Stimulated activated naive CD8-positive, alpha-beta T cell treated with anti-CD3 and anti-CD28 coated beads, Interleukin-15, Interleukin-2, amounts not matched to agents 100 U/mL and 50 U/mL, for 24 hours (primary cell): ENCODE measurements around the gene TMEM223.
A peak's percentile ranks its signal among the peaks of the same experiment; 100 is the strongest.
"Not testable (repeated sequence)": the region's sequence is repeated elsewhere in the genome, so short reads cannot be mapped to it uniquely, and the experiment has no call there.

Source experiments
- ATAC-seq: fragments of 150-1000 bp; cut with Tn5 transposase; one replicate; pipeline ENCODE4 v1.10.0; 2021
- DNase-seq: peaks from one replicate; pipeline ENCODE4 v3.0.0; 2021

Gene TMEM223

GRCh38 chr11:62799486-62799885, 7.7 kb upstream of the TMEM223 start:
- ATAC-seq: peak; percentile 6
- DNase-seq: no peak

- DNase-seq: no peak
- ATAC-seq: no peak
These were observed 4.5 kb upstream of the TMEM223 start for GRCh38 chr11:62796281-62796680.

DNA sequence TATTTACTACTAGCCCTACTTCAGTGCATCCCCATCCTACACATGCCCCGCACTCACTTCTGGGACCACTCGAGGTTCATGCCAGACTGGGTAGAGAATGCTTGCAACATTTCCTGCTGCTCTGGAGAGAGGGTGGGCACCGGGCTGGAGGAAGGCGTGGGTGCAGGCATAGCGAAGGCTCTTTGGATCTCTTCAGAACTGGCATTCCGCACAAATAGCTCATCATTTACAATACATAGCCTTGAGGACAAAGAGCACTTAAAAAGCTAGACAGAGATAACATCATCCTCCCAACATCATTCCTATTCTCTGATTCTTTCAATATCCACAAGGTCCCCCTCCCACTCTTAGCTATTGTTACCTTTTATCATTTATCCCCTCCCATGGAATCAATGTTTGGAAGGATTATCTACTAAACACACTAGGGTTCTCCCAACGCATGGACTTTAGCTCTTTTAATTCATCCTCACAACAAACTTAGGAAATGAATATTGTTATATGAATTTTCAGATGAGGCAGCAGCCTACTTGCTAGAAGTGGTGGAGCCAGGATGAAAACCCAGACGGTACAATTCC, 2.5 kb upstream of the TMEM223 start:
- DNase-seq: no peak
- no peak for ATAC-seq

GRCh38 chr11:62792202-62792575, 383 bp upstream of the TMEM223 start:
- DNase-seq: peak; percentile 27
- ATAC-seq: no peak

GRCh38 chr11:62789576-62789975, 2.2 kb downstream of the TMEM223 start:
- ATAC-seq (no peak), DNase-seq (no peak)

GRCh38 chr11:62788991-62789390, 2.8 kb downstream of the TMEM223 start:
- DNase-seq (no peak), ATAC-seq (no peak)

- DNase-seq: peak; percentile 99
- peak; percentile 81 for ATAC-seq
These were observed 4.6 kb downstream of the TMEM223 start, which contains the start of gene TMEM179B for GRCh38 chr11:62787005-62787759. Gene TMEM179B, plus strand, starts transcription at chr11:62787402. Its CDS starts 30 bp downstream, at chr11:62787432.

GRCh38 chr11:62786318-62787004, 5.3 kb downstream of the TMEM223 start:
- ATAC-seq: peak; percentile 72
- DNase-seq: peak; percentile 92

GRCh38 chr11:62782753-62783152, 9.1 kb downstream of the TMEM223 start:
- ATAC-seq: no peak
- no peak for DNase-seq

DNA sequence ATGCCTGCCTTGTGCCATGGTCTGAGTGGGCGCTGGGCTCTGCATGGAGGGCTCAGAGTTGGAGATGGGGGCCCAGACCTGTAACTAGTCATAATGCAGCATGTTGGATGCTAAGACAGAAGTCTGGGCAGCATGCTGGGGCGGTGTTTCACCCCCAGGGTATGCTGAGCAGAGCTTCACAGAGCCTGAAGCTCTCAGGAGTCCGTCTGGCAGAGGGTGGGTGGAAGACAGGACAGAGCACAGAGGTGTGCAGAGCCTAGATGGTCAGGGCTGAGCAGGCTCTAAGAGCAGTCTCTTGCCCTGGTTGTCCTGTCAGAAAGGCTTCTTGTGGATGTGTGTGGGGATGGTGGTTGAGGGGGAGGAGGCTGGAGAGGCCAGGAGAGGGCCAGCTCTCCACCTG, 13.4 kb downstream of the TMEM223 start:
- ATAC-seq: no peak
- DNase-seq: no peak

DNA sequence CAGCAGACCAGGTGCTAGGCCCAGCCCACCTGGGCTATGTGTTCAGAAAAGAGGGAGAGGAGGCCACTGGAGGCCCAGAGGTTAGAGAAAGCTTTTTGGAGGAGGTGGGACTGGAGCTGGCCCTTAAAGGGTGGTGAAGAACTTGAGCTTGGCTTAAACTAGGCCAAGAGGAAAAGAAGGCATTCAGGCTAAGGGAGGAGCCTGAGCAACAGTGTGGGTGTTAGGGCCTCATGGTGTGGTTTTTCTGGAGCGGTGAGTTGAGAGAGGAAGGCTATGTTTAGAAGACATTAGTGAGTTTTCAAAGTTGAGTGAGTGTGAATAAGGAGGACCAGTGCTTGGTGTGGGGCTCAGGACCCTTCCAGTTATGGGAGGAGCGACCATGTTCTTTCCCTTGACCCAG, 14.4 kb downstream of the TMEM223 start:
- ATAC-seq (peak; percentile 42), DNase-seq (no peak)

GRCh38 chr11:62775646-62776045, 16.2 kb downstream of the TMEM223 start:
- no peak for ATAC-seq
- no peak for DNase-seq

DNA sequence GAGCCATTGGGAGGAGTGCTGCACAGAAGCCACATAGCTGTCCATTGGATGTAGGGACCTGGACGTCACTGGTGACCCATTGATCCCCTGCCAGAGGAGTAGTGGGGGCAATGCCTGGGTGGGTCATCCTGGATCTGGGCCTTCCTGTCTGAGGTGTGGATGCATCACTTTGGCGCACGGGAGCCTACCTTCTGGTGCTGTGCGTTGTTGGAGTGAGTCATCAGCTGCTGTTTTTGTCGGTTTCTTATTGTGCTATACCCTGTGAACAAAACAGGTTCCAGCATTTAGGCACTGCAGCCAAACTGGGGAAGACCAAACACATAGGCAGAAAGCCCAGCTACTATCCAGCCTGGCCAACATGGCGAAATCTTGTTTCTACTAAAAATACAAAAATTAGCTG, 17.4 kb downstream of the TMEM223 start:
- no peak for DNase-seq
- ATAC-seq: no peak

- ATAC-seq: peak; percentile 93
- peak; percentile 96 for DNase-seq
These were observed 20.4 kb downstream of the TMEM223 start, which contains the start of gene TAF6L for GRCh38 chr11:62771144-62772021. Gene TAF6L, plus strand, starts transcription at chr11:62771396. Its CDS starts 4,388 bp downstream, at chr11:62775784.

DNA sequence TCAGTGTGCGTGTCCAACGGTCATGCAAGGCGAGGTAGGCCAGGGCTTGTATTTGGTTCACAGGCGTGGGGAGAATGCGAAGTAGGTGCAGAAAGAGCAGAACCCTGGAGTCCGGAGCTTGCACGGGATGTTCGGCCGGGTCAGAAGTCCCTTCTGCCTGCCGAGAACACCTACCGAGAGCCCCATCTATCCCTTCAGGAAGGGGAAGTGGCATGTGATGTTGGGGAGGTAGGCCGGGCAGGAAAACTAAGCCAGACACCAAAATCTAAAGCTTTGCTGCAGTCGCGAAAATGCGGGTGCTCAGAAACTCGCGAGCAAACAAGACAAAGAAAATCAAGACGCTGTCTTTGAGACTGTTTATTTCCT, 21.0 kb downstream of the TMEM223 start:
- DNase-seq (peak; percentile 34), ATAC-seq (no peak)

DNA sequence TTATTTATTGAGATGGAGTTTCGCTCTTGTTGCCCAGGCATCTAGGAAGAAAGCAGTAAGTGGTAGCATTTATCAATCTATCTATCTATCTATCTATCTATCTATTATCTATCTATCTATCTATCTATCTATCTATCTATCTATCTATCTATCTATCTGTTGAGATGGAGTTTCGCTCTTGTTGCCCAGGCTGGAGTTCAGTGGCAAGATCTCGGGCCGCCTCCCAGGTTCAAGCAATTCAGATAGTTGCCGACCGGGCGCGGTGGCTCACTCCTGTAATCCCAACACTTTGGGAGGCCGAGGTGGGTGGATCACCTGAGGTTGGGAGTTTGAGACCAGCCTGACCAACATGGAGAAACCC, 31.0 kb downstream of the TMEM223 start:
- ATAC-seq, DNase-seq: not testable (repeated sequence)

GRCh38 chr11:62757846-62758788, 33.7 kb downstream of the TMEM223 start:
- ATAC-seq: no peak
- DNase-seq: no peak

DNA sequence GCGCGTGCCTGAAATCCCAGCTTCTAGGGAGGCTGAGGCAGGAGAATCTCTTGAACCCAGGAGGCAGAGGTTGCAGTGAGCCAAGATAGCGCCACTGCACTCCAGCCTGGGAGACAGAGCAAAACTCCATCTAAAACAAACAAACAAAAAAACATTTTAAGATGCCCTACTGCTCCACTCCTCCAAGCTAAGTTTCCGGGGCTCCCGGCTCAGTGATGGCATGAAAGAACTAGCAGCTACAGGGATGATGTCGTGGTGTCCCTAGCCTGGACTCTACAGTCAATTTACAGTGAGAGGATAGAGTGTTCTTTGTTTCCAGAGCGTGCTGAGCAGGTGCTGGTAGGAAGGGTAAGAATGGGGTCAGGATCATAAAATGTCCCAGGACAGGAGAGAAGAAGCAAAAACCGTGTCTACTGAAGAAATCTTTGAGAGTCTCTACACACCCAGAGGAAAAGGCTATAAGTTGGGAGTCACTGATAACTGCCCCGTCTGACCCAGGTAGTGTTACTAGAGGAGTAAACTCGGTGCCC, 36.7 kb downstream of the TMEM223 start:
- no peak for ATAC-seq
- DNase-seq: no peak

GRCh38 chr11:62753736-62754603, 37.8 kb downstream of the TMEM223 start, which contains the start of gene ZBTB3:
Gene ZBTB3, minus strand, starts transcription at chr11:62754160. Its CDS starts 496 bp downstream, at chr11:62753664.
- DNase-seq: peak; percentile 97
- ATAC-seq: peak; percentile 98
